DMS153 treated with DMSO at 0.1 percent for 48 hours (cell line): ENCODE measurements around the gene GRM8.
A peak's percentile ranks its signal among the peaks of the same experiment; 100 is the strongest.

Source experiments
- DNase-seq: peaks from one replicate; lab custom pipeline; 2025; ENCODE audit not compliant: unreplicated experiment; lab: John Stamatoyannopoulos, UW

The GRM8 gene

DNA sequence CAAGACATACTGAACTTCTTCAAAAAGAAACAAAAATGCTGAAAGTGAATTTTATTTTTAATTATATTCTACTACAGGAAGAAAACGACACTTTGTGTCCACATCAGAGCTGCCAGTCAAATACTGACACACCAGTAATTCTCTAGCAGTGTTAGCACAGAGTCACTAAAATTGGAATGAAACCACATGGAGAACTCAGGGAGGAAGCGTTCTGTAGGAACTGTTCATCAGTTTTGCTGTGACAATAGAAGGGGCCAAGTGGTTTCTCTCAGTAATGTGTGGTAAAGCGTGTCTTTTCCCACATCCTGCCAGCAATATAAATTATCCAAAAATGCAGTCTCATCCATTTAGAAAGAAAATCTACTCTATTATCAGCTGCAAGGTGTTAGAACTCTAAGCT lies 683.3 kb downstream of the GRM8 start:
- peak; percentile 22 for DNase-seq

DNA sequence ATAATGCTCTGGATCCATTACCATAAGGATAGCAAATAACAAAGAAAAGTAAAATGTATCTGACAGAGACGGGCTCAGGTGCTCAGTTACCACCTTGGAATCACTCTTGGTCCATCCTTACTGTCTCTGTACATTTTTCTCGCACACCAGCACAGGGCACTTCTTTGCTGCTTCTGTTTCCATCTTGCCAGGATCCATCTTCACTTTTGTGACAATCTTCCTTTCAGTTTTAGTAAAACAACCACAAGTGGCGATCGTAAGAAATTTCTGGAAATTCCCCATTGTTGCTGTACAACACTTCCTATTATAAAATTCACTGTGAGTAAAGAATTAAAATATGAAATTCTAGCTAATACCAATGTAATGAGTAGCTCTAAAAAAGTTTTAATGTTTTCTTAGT lies 695.5 kb downstream of the GRM8 start:
- no peak for DNase-seq

DNA sequence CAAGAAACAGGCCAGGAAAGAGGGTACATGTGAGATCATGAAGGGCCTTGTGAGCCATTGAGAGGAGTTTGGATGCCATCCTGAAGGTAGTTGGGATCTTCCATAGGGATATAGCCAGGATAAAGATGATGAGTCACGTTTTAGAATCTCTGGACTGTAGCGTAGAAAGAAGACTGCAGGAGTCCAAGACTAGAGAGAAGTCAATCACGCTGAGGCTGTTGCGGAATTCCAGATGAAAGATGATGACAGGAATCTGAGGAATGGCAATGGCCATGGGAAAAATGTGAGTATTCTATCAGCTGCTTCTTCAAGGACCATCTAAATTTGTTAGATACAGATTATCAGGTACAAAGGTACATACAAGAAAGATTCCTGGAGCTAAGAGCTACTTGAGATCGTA lies 711.3 kb downstream of the GRM8 start:
- DNase-seq = no peak

DNA sequence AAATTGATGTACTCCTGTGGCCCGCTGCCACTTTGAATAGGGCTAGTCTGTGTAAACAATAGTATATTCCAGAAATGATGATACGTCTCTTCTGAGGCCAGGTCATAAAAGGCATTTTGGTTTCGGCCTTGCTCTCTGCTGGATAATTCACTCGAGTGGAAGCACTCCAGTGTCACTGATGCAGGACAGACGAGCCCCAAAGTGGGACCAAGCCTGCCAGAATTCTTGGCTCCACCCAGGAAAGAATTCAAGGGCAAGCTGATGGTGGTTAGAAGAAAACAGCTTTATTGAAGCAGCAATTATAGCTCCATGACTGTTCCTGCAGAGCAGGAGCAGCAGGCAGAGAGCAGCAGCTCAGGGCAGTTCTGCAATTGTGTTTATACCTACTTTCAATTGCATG lies 717.6 kb downstream of the GRM8 start:
- peak; percentile 41 for DNase-seq

DNA sequence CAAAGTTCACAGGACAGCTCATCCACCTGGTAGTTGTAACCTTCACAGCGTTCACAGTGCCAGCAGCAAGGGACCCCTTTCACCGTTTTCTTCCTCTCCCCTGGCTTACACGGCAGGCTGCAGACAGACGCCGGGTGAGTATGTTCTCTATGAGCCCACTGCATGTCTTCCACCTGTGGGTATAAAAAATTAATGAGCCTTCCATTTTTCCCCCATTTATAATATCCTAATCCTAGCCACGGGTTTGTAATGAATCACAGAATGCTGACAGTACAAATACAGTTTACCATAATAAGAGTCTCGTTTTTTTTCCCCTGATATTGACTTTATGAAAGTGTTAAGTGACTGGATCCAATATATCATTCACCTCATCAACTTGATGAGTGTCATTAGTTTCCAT lies 719.0 kb downstream of the GRM8 start:
- no peak for DNase-seq

DNA sequence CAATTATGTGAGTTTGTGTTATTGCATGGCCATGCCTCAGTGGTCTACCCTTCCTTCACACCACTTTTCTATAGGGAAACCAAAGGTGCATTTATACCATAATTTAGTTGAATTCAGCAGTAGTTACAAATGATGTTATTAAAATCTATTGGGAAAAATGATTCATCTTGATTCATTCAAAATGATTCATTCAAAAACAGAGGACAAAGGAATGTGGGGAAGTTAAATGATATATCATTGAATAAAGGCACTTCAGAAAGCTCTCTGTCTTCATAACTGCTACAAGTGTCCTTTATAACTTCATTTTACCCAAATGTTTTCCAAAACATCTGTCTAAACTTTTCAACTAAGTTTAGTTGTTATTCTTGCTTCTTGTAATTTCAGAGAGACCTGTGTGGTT lies 722.9 kb downstream of the GRM8 start:
- DNase-seq = no peak

DNA sequence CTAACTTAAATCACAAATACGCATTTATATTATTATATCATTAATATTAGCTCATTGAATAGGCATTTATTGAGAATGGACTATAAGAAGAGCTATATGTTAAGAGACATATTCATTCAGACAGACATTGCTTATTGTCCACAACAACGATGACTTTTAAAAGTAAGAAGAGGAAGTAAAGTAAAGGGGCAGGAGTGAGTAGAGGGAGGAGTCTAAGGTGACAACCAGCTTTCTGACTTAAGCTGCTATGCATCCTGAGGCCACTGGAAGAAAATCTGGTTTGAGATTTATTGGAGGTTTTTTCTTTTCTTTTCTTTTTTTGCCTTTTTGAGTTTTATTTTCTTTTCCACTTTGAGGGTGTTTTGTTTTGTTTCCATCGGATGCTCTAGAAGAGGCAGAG lies 723.5 kb downstream of the GRM8 start:
- no peak for DNase-seq

DNA sequence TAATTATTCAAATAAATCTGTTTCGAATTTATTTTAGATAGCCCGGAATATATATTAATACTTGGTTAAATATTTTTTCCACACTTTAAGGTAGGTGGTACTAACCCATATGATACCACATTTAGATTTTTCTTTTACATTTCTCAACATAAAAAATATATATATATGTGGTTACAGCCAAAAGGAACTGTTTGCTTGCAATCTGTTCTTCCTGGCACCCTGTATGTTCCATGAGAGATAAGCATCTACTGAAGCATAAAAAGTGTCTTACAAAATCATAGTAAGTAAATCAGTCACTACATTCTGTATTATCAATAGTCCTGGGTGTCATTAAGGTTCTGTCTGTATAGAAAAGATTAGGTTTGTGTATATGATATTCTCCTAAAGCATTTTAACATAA lies 726.8 kb downstream of the GRM8 start:
- no peak for DNase-seq

DNA sequence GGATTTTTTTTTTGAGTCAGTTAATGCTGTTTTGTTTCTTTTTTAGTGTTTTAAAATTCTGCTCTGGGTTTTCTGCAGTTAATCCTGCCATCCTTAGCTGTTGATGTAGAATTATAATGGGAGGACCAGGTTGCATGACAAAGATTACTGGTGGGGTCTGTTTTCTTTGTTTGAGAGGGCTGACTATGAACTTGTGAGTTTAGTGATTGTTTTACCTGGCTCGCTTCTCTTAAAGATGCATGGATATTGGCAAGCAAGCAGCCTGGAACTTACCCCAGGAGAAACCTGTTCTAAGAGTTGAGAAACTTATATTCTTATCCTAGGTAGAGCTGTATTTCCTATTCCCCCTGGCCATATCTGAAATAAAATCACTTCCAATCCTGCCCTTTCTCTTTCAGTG lies 727.8 kb downstream of the GRM8 start:
- no peak for DNase-seq

DNA sequence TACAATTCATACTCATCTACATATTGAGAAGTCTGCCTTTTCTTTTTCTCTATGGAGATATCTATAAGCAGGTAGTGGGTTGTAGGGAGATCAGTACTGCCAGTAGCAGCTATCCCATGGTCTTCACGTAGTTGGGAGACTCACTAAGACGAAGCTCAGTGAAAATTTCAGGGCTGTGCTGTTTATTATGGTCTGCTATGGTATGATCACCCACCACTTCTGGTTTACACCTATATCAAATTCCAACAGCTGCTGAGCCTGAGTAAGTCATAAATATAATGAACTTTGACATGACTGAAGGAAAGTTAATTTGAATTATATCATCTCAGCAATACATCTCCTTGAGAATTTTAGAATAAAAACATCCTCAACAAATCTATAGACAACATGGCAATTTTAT lies 741.7 kb downstream of the GRM8 start:
- DNase-seq = no peak

DNA sequence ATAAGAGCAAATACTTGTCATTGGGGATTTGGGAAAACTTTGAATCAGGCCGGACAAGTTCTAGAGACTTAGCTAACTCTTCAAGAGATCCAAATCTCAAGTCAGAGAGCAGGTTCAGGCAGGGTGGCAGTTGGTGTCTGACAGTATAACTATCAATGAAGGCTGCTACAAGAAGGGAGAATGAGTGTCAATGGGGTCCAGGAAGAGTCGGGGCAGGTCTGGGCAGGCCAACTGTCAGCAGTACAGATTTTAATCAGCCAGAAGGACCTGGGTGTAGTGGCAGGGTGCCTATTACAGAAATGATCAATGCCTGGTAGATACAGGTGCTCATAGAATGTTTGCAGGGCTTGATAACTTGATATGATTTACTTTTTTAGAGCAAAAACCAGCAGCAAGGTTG lies 751.1 kb downstream of the GRM8 start:
- DNase-seq = peak; percentile 22

DNA sequence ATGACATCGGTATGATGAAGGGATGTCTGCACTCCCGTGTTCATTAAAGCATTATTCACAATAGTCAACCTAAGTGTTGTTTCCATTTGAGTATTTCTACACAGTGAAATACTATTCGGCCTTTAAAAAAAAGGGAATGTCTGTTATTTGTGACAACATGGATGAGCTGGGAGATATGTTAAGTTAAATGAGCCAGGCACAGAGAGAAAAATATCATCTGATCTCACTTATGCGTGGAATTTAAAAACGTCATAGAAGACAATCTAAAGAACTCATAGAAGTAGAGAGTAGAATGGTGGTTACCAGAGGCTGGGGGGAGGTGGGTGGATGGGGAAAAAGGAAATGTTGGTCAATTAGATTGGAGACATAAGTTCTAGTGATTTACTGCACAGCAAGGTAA lies 753.3 kb downstream of the GRM8 start:
- no peak for DNase-seq

DNA sequence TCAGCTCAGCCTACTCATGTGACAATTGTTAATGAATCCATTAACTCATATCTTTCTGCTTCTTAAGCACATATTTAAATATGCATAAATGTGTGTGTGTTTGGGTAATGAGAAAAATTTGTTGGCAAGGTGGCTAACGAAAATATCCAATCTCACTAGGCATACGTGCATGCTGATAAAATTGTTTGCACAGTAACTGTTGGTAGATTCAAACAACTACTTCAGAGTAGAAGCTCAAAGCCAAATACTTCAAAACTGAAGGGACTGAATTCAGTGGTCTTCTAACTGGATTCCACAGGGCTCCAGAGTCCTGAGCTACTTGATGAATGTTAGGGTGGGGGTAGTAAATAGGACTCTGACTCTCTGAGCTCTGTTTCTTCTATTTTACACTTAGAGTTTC lies 757.0 kb downstream of the GRM8 start:
- DNase-seq = no peak

DNA sequence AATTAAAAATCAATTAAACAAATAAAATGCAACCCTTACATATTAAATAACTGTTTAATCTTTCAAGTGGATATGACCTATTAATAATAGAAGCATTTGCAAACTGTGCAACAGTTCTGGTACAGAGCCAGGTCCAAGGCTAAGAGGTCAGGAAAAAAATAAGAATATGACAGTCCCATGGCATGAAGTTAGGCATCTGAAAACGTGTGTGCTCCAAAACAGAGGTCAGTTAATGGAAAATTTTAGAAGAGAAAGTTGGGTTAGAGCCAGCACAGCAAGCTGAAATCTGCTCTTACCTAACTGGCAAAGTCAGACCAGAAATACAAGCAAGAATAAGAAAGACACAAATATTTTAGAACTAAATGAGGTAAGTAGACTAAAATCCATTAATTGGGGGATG lies 757.7 kb downstream of the GRM8 start:
- no peak for DNase-seq

DNA sequence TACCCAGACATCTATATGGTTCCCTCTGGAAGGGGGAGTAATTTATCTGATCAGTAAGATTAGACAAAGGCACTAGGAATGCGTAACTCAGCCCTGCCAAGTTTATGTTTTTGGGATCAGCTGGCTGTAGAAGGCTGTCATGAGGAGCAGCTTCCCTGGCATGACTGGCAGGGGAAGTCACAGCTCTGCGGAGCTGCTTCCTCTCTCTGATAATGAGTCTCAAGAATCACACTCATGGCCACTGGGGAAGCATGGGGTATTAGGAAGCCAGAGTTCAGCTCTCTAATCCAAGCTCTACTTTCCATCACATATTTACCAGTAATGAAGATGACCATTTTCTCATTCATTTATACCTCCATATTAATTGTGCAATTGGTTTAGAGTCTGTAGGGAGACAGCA lies 758.9 kb downstream of the GRM8 start:
- DNase-seq = no peak

DNA sequence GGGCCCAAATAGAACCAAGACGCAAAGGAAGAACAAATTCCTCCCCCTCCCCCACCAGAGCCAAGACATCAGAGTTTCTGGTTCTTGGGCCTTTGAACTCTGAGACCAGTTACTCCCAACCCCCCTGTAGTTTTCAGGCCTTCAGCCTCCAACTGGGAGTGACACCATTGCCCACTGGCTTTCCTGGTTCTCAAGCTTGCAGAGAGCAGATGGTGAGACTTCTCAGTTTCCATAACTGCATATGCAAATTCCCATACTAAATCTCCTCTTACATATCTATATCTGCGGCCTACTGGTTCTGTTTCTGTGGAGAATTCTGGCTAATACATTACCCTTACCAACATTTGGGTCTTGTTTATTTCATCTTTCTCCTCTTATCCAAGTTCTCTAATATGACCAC lies 762.9 kb downstream of the GRM8 start:
- DNase-seq = no peak

DNA sequence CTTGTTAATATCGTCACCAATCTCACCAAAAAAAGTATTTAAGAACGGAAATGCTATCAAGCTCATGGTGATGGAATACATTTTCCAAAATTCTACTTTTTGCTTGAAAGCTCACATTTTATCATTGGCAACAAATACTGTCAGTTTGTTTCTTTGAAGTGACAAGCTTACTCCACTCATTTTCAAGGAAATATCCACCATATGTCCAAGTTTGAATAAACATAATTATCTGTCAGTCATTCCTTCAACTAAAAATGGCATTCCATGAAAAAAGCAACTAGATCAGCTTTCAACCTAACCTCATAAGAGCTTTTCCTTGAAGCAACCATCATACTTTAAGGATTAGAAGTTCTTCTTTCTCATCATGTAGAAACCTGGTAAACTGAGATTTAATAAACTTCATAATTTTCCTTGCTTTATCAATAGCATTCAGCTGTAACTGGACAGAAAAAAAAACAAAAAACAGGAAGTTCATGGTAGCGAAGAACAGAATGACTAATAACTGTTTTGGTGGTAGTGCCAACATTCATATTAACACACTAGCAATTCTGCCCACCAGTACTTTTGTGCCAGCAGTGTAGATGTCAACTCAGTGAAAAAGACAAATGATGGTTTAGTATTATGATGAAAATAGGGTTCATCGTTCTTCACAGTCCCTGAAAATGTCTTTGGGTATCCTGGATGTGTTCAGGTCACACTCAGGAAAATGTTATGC lies 764.9 kb downstream of the GRM8 start:
- no peak for DNase-seq

DNA sequence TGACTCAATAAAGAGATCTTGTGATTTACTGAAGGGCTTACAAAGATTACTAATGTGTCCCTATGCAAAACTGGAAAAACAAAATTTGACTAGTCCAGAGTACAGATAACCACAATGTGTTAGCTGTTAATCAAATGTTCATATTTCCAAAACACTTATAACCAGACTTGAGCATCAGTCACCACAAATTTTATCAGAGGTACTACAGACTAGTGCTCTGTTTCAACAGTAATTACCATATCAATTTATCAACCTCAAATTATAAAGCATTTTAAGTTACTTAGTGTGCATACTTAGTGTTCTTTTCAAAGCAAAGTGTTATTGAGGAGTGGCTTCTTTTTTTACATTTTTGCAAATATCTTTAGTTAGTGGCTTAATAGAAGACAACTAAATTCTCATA lies 765.9 kb downstream of the GRM8 start:
- no peak for DNase-seq

DNA sequence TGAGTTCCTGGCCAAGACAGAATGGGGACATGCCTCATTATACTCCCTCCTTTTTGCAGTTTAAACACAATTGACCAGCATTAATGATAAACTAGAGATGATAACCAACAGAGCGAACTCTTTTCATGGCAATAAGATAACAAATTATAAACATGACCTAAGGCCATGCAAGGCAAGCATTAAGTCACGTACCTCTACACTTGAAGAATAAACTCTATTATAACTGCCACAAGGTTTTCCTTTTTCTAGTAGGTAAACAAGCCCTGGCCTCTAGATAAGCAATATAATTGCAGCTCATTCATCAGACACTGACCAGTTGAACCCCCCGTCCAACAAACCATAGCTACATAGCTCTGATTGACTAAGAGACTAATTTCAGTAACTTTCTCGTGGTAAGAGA lies 767.0 kb downstream of the GRM8 start:
- no peak for DNase-seq

DNA sequence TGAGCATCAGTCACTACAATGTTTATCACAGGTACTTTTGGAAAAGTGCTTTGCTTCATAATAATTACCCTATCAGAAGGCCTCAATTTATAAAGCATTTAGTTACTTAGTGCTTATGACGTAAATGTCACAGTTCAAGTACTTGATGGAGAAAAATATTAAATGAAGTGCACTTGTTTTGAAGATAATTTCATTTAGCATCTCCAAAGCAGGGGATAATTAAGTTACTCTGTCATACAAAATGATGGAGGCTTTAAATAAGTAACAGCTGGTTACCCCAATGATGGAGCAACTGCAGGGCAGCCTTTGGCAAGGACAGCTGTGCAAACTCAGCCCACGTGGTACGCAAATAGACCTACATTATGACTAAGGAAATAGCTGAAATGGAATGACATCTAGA lies 768.8 kb downstream of the GRM8 start:
- DNase-seq = peak; percentile 79

DNA sequence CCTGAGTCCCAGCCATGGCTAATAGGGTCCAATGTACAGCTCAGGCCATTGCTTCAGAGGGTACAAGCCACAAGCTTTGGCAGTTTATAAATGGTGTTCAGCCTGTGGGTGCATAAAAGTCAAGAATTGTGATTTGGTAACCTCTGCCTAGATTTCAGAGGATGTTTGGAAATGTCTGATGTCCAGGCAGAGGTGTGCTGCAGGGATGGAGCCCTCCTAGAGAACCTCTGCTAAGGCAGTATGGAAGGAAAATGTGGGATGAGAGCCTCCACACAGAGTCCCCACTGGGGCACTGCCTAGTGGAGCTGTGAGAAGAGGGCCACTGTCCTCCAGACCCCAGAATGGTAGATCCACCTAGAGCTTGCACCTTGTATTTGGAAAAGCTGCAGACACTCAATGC lies 779.9 kb downstream of the GRM8 start:
- no peak for DNase-seq

DNA sequence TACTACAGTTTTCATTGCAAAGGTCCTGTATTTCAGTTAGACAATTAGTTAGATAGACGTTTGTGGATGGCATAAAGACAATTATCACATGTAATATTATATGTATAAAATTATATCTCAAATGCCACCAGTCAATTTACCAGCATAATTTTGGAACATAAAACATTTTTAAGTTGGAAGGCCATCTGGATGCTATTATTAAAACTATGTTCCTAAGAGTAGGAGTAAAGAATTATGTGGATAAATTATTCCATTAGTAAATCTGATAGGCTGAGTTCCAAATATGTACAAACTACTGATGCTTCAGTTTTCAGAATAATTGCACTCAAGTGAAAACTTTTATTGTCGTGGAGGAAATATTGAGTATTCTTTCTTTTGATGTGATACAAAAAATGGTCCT lies 790.3 kb downstream of the GRM8 start:
- DNase-seq = no peak

DNA sequence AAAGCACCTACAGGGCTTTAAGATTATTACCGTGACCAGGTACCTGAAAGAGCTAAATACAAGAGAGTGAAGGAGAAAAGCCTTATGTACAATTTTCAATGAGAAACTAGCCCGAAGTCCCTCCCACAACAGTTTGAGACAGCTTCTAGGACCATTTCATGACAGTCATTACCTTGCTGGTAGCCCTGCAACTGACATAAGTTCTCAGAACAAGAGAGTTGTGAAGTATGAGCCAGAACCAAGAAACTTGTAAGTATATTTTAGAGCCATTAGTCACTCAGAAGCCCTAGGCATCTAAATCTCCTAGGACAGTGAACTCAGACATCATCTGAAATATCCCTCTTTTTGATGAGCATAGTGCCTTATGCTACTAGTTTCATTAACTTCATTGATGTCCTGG lies 792.1 kb downstream of the GRM8 start:
- no peak for DNase-seq

DNA sequence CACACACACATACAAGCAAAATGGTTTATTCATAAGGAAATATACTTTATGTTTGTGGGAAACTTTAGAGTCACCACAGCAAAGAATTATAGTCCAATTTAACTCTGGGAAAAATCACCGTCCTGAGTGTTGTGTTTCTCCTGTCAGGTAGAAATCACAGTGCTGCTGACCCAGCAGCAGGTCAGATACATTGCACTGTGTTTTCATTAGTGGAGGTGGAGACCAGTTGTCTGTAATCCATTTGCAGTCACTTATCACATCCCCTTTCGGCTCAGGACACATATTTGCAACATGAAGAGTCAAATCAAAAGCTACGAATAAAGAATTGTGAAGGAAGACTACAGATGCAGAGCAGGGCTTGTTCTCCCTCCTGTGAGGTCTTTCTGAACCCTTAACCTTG lies 799.6 kb downstream of the GRM8 start:
- no peak for DNase-seq
